Left renal cortex interstitium (tissue), 4 donors: ENCODE data around the gene ANKRD40. TPM values are rescaled to one million over a fixed set of nuclear protein-coding genes. Genes with fewer than 3 reads are reported as not detected.
"Not testable (repeated sequence)": the region's sequence is repeated elsewhere in the genome, so short reads cannot be mapped to it uniquely, and the experiment has no call there.

Experiments used
- DNase-seq, 4 donors: peaks; one replicate each; pipeline ENCODE4 v3.0.0-alpha.2; 2013; ENCODE audit warnings: low read depth in 4 of 4, low spot score in 2 of 4, missing footprints in 1 of 4
- polyA plus RNA-seq, 4 donors: library from polyadenylated mRNA; unstranded; fragments of 120-200 nt; gene quantifications; one replicate each; pipeline ENCODE4 v1.2.1, GENCODE V29; 2013; ENCODE audit not compliant: insufficient read length in 4 of 4

The ANKRD40 gene
- polyA plus RNA-seq, 4 donors = 42.1 to 45.4 (median 44.7) TPM

GRCh38 chr17:50712641-50713040, 4.9 kb upstream of the ANKRD40 start:
- DNase-seq = no peak

- DNase-seq = no peak
Measured at GRCh38 chr17:50710650-50711049, 2.9 kb upstream of the ANKRD40 start.

GRCh38 chr17:50710025-50710424, 2.3 kb upstream of the ANKRD40 start:
- DNase-seq = no peak

- not testable (repeated sequence) for DNase-seq
Measured at GRCh38 chr17:50709053-50709452, 1.3 kb upstream of the ANKRD40 start.

- no peak for DNase-seq
Measured at GRCh38 chr17:50708050-50709000, 611 bp upstream of the ANKRD40 start.

- DNase-seq = no peak
Measured at GRCh38 chr17:50703162-50703561, 4.6 kb downstream of the ANKRD40 start.

- DNase-seq = no peak
Measured at GRCh38 chr17:50699410-50699809, 8.3 kb downstream of the ANKRD40 start.

GRCh38 chr17:50697663-50698272, 9.9 kb downstream of the ANKRD40 start:
- no peak for DNase-seq

GRCh38 chr17:50697062-50697461, 10.7 kb downstream of the ANKRD40 start:
- DNase-seq = no peak

GRCh38 chr17:50696365-50696879, 11.3 kb downstream of the ANKRD40 start:
- DNase-seq = no peak

GRCh38 chr17:50693036-50693682, 14.6 kb downstream of the ANKRD40 start:
- no peak for DNase-seq

- no peak for DNase-seq
Measured at GRCh38 chr17:50692448-50693035, 15.2 kb downstream of the ANKRD40 start.

- no peak for DNase-seq
Measured at GRCh38 chr17:50691550-50692447, 15.9 kb downstream of the ANKRD40 start.

GRCh38 chr17:50690887-50691549, 16.7 kb downstream of the ANKRD40 start:
- no peak for DNase-seq

GRCh38 chr17:50689956-50690886, 17.5 kb downstream of the ANKRD40 start:
- DNase-seq = no peak

GRCh38 chr17:50689251-50689650, 18.5 kb downstream of the ANKRD40 start:
- DNase-seq = no peak

GRCh38 chr17:50688245-50688644, 19.5 kb downstream of the ANKRD40 start:
- no peak for DNase-seq
